HepG2 (cell line): ENCODE measurements around the gene TSHZ2. TPM values are rescaled to one million over a fixed set of nuclear protein-coding genes. Genes with fewer than 3 reads are reported as not detected.

Experiments used
- ATF1 ChIP-seq: IDR thresholded peaks from 2 replicates; pipeline ENCODE4 v1.6.1; 2016; ENCODE audit warnings: mild to moderate bottlenecking, control low read depth
- HNF4A ChIP-seq: sonication (generic); formaldehyde crosslinking; IDR thresholded peaks from 2 replicates; pipeline ENCODE4 v1.4.0; 2020; ENCODE audit warnings: missing genetic modification reagents
- NR2F6 ChIP-seq, 2 experiments: IDR thresholded peaks; 2 replicates each; pipeline ENCODE4 v1.6.1; 2016; ENCODE audit warnings: antibody characterized with exemption in 1 of 2, mild to moderate bottlenecking in 1 of 2
- PTBP1 ChIP-seq: fragments of 200-400 bp; formaldehyde crosslinking; IDR thresholded peaks from 2 replicates; pipeline ENCODE4 v1.6.1; 2018; ENCODE audit warnings: low read length, low read depth; ENCODE audit not compliant: poor library complexity, severe bottlenecking
- RFX5 ChIP-seq: IDR thresholded peaks from 2 replicates; pipeline ENCODE4 v1.6.1; 2011; ENCODE audit warnings: low read depth, low read length, improper control_type of control experiment
- ZNF234 ChIP-seq: sonication (generic); formaldehyde crosslinking; conservative IDR thresholded peaks from 2 replicates; pipeline ENCODE4 v1.5.1; 2020; ENCODE audit warnings: mild to moderate bottlenecking, missing genetic modification reagents
- ZNF329 ChIP-seq: sonication (generic); formaldehyde crosslinking; IDR thresholded peaks from 2 replicates; pipeline ENCODE4 v1.9.0; 2021; ENCODE audit warnings: low read depth, mild to moderate bottlenecking, missing genetic modification reagents
- polyA plus RNA-seq, 8 experiments: library from polyadenylated mRNA; depleted of rRNA in 3 of 8; stranded (reverse) in 7 of 8; unstranded in 1 of 8; fragments of >200 nt; fragmentation: Illumina TruSeq in 4 of 8; extraction: Trizol in 4 of 8; gene quantifications; 2 replicates each; pipeline versions ENCODE4 v1.2.1 to v1.2.3, GENCODE V29; 2011 to 2016; ENCODE audit warnings: low read depth in 4 of 8, missing spikeins in 1 of 8, mixed read lengths in 1 of 8; ENCODE audit not compliant: insufficient read depth in 1 of 8
- total RNA-seq, 5 experiments: library from RNA; depleted of rRNA; stranded (reverse); fragments of >200 nt; fragmentation: Illumina TruSeq; extraction: Trizol; gene quantifications; 2 replicates each; pipeline ENCODE4 v1.2.3, GENCODE V29; 2016; ENCODE audit warnings: low read depth in 1 of 5
- TF ChIP-seq, protein P1 (sequence below): sonication (generic); formaldehyde crosslinking; IDR thresholded peaks from 2 replicates; pipeline ENCODE4 v1.9.0; 2021; ENCODE audit warnings: missing genetic modification reagents, mild to moderate bottlenecking, borderline replicate concordance
- TF ChIP-seq, protein P2 (sequence below): IDR thresholded peaks from 2 replicates; pipeline ENCODE4 v1.6.1; 2012; ENCODE audit warnings: low read depth, low read length, improper control_type of control experiment
- TF ChIP-seq, protein P3 (sequence below): sonication (generic); formaldehyde crosslinking; IDR thresholded peaks from 2 replicates; pipeline ENCODE4 v1.5.1; 2020; ENCODE audit warnings: mild to moderate bottlenecking, moderate library complexity, missing genetic modification reagents
- TF ChIP-seq, protein P4 (sequence below): sonication (generic); formaldehyde crosslinking; IDR thresholded peaks from 2 replicates; pipeline ENCODE4 v1.4.0; 2020; ENCODE audit warnings: missing genetic modification reagents
- TF ChIP-seq, protein P5 (sequence below): IDR thresholded peaks from 2 replicates; pipeline ENCODE4 v1.6.1; 2016; ENCODE audit warnings: mild to moderate bottlenecking
- TF ChIP-seq, protein P6 (sequence below): sonication (generic); formaldehyde crosslinking; IDR thresholded peaks from 2 replicates; pipeline ENCODE4 v1.4.0; 2020; ENCODE audit warnings: missing genetic modification reagents
- TF ChIP-seq, protein P7 (sequence below): sonication (generic); formaldehyde crosslinking; IDR thresholded peaks from 2 replicates; pipeline ENCODE4 v1.5.1; 2020; ENCODE audit warnings: missing genetic modification reagents, mild to moderate bottlenecking, borderline replicate concordance

TSHZ2 gene
- total and polyA plus RNA-seq, 2 of the 13 experiments (the other 11 are each of a cell fraction or from before 2014, with no cell fraction given): 0.01 TPM; not detected in 1

DNA sequence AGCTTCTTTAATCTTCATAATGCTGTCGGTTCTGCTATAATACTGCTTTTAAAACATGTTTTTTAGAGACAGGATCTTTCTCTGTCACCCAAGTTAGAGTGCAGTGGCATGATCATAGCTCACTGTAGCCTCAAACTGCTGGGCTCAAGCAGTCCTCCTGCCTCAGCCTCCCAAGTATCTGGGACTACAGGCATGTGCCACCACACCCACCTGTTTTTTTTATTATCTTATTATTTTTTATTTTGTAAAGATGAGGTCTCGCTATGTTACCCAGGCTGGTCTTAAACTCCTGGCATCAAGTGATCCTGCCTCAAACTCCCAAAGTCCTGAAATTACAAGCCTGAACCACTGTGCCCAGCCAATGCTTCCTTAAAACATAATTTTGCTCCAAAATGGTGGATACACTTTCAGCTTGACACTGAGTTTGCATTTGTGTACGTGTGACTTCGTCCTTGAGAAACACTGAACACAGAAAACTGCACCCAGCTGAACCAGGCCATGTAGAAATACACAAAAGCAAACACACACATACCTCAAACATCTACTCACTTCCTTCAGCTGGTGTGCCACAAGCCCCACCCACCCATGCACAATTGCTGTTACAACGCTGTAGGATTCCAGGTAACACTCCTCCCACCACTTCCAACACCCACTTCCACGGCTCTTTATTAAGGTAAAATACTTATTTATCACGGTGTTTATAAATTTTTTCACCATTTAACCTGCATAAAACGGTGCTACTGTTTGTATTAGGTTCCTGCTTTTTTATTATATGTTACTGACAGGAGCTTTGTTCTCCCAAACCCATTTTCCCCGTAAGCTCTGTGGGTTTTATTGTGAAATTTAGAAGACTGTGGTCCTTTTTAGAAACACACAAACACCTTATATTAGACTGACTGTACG, 109.1 kb downstream of the TSHZ2 start (continued):
- no peak for TF ChIP-seq PTBP1
- TF ChIP-seq, protein P1, sequence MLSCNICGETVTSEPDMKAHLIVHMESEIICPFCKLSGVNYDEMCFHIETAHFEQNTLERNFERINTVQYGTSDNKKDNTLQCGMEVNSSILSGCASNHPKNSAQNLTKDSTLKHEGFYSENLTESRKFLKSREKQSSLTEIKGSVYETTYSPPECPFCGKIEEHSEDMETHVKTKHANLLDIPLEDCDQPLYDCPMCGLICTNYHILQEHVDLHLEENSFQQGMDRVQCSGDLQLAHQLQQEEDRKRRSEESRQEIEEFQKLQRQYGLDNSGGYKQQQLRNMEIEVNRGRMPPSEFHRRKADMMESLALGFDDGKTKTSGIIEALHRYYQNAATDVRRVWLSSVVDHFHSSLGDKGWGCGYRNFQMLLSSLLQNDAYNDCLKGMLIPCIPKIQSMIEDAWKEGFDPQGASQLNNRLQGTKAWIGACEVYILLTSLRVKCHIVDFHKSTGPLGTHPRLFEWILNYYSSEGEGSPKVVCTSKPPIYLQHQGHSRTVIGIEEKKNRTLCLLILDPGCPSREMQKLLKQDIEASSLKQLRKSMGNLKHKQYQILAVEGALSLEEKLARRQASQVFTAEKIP (CRISPR knock-in tag): no peak
- TF ChIP-seq, protein P2, sequence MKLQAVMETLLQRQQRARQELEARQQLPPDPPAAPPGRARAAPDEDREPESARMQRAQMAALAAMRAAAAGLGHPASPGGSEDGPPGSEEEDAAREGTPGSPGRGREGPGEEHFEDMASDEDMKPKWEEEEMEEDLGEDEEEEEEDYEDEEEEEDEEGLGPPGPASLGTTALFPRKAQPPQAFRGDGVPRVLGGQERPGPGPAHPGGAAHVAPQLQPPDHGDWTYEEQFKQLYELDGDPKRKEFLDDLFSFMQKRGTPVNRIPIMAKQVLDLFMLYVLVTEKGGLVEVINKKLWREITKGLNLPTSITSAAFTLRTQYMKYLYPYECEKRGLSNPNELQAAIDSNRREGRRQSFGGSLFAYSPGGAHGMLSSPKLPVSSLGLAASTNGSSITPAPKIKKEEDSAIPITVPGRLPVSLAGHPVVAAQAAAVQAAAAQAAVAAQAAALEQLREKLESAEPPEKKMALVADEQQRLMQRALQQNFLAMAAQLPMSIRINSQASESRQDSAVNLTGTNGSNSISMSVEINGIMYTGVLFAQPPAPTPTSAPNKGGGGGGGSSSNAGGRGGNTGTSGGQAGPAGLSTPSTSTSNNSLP: peak; percentile 76
- no peak for TF ChIP-seq ZNF234
- TF ChIP-seq NR2F6 (IDR thresholded peaks at IDR 0.05): peak; percentile 60
- peak; percentile 88 for TF ChIP-seq NR2F6 (CRISPR knock-in tag; IDR thresholded peaks at IDR 0.05)
- TF ChIP-seq, protein P3, sequence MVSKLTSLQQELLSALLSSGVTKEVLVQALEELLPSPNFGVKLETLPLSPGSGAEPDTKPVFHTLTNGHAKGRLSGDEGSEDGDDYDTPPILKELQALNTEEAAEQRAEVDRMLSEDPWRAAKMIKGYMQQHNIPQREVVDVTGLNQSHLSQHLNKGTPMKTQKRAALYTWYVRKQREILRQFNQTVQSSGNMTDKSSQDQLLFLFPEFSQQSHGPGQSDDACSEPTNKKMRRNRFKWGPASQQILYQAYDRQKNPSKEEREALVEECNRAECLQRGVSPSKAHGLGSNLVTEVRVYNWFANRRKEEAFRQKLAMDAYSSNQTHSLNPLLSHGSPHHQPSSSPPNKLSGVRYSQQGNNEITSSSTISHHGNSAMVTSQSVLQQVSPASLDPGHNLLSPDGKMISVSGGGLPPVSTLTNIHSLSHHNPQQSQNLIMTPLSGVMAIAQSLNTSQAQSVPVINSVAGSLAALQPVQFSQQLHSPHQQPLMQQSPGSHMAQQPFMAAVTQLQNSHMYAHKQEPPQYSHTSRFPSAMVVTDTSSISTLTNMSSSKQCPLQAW: peak; percentile 91
- TF ChIP-seq, protein P4, sequence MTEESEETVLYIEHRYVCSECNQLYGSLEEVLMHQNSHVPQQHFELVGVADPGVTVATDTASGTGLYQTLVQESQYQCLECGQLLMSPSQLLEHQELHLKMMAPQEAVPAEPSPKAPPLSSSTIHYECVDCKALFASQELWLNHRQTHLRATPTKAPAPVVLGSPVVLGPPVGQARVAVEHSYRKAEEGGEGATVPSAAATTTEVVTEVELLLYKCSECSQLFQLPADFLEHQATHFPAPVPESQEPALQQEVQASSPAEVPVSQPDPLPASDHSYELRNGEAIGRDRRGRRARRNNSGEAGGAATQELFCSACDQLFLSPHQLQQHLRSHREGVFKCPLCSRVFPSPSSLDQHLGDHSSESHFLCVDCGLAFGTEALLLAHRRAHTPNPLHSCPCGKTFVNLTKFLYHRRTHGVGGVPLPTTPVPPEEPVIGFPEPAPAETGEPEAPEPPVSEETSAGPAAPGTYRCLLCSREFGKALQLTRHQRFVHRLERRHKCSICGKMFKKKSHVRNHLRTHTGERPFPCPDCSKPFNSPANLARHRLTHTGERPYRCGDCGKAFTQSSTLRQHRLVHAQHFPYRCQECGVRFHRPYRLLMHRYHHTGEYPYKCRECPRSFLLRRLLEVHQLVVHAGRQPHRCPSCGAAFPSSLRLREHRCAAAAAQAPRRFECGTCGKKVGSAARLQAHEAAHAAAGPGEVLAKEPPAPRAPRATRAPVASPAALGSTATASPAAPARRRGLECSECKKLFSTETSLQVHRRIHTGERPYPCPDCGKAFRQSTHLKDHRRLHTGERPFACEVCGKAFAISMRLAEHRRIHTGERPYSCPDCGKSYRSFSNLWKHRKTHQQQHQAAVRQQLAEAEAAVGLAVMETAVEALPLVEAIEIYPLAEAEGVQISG (CRISPR knock-in tag): peak; percentile 72
- TF ChIP-seq ZNF329: no peak
- peak; percentile 84 for TF ChIP-seq HNF4A (CRISPR knock-in tag)
- TF ChIP-seq, protein P5, sequence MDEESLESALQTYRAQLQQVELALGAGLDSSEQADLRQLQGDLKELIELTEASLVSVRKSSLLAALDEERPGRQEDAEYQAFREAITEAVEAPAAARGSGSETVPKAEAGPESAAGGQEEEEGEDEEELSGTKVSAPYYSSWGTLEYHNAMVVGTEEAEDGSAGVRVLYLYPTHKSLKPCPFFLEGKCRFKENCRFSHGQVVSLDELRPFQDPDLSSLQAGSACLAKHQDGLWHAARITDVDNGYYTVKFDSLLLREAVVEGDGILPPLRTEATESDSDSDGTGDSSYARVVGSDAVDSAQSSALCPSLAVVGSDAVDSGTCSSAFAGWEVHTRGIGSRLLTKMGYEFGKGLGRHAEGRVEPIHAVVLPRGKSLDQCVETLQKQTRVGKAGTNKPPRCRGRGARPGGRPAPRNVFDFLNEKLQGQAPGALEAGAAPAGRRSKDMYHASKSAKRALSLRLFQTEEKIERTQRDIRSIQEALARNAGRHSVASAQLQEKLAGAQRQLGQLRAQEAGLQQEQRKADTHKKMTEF (CRISPR knock-in tag): peak; percentile 94
- no peak for TF ChIP-seq RFX5
- TF ChIP-seq, protein P6, sequence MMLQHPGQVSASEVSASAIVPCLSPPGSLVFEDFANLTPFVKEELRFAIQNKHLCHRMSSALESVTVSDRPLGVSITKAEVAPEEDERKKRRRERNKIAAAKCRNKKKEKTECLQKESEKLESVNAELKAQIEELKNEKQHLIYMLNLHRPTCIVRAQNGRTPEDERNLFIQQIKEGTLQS (CRISPR knock-in tag): peak; percentile 98
- TF ChIP-seq, protein P7, sequence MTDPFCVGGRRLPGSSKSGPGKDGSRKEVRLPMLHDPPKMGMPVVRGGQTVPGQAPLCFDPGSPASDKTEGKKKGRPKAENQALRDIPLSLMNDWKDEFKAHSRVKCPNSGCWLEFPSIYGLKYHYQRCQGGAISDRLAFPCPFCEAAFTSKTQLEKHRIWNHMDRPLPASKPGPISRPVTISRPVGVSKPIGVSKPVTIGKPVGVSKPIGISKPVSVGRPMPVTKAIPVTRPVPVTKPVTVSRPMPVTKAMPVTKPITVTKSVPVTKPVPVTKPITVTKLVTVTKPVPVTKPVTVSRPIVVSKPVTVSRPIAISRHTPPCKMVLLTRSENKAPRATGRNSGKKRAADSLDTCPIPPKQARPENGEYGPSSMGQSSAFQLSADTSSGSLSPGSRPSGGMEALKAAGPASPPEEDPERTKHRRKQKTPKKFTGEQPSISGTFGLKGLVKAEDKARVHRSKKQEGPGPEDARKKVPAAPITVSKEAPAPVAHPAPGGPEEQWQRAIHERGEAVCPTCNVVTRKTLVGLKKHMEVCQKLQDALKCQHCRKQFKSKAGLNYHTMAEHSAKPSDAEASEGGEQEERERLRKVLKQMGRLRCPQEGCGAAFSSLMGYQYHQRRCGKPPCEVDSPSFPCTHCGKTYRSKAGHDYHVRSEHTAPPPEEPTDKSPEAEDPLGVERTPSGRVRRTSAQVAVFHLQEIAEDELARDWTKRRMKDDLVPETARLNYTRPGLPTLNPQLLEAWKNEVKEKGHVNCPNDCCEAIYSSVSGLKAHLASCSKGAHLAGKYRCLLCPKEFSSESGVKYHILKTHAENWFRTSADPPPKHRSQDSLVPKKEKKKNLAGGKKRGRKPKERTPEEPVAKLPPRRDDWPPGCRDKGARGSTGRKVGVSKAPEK (CRISPR knock-in tag): no peak; the same call in 1 of the 2 replicates
- peak; percentile 49 for TF ChIP-seq ATF1 (CRISPR knock-in tag)
